HG03457 (cell line): ENCODE data around the gene KCNMA1.

Source experiments
- ATAC-seq: cut with Tn5 transposase; IDR thresholded peaks from one replicate; pipeline ENCODE4 v1.9.1; 2021; ENCODE audit warnings: moderate number of reproducible peaks; ENCODE audit not compliant: unreplicated experiment

Gene KCNMA1

GRCh38 chr10:77197544-77197943 is 440.1 kb downstream of the KCNMA1 start:
- no peak for ATAC-seq

- ATAC-seq: no peak
These were observed 441.0 kb downstream of the KCNMA1 start for GRCh38 chr10:77196614-77197013.

GRCh38 chr10:77195101-77195500 is 442.5 kb downstream of the KCNMA1 start:
- no peak for ATAC-seq

DNA sequence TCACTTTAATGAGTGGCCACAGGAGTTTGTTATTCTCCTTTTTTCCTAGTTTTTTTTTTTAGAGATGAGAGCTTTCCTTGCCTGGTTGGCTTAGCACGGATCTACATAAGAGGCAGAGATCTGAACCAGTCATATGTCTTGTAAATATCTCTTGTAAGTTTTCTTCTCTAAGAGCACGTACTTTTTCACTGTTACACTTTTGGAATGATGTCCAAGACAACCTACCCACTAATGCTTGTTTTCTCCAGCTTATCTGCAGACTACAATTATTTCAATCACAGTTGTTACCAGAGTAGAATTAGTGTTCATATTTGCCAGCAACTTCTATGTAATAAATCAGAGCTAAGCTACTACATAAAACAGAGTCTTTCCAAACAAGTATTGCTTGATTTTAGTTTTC is 444.6 kb downstream of the KCNMA1 start:
- ATAC-seq: no peak

GRCh38 chr10:77192402-77192801 is 445.2 kb downstream of the KCNMA1 start:
- ATAC-seq: no peak

DNA sequence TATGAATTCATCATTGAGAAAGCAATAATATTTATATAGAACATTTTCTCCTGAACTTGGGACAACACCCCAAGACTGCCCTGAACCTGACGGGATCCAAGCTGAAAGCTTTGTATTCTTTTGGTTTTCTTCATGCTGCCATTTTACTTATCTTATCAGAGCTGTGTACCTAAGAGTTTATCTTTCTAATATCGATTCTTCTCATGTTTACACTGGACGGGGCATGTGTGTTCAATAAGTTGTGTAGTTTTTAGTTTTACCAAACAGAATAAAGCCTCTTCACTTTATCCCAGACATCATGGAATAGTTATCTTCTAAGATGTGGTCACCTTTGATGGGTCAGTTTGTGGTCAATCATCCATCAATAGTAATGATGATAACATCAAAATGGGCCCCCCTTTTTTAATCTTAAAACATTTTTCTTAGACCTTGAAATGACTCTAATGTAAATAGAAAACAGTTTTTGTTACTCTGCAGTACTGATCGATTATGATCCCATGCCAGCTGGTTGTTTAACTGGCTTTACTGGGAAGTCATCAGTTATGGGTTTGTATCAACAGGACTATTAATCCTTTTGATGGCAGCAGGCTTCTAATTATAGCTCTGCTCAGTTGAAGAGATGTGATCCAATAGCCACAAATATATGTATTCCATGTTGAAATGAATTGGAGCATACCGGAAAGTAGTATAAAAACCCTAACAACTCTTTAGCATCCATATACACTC is 446.1 kb downstream of the KCNMA1 start:
- no peak for ATAC-seq

- no peak for ATAC-seq
These were observed 447.3 kb downstream of the KCNMA1 start for GRCh38 chr10:77190291-77190690.

DNA sequence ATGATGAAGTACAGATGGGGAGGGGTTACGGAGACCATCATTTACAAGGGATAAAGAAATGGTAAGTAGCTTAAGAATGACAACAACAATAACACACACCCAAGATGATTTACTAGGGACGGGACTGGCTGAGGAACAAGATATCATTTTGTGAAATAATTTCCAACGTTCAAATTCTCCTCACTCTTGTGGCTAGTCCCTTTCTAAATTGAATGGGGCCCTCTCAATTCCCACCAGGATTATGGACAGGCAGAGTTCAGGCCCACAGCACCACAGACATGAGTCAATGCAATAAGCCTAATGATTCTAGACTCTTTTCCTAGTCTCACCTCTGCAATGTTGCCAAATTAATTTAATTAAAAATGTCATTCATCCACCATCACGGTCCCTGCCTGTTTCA is 448.1 kb downstream of the KCNMA1 start:
- ATAC-seq: no peak

GRCh38 chr10:77189075-77189474 is 448.5 kb downstream of the KCNMA1 start:
- ATAC-seq: no peak

- no peak for ATAC-seq
These were observed 449.1 kb downstream of the KCNMA1 start for GRCh38 chr10:77188521-77188920.

DNA sequence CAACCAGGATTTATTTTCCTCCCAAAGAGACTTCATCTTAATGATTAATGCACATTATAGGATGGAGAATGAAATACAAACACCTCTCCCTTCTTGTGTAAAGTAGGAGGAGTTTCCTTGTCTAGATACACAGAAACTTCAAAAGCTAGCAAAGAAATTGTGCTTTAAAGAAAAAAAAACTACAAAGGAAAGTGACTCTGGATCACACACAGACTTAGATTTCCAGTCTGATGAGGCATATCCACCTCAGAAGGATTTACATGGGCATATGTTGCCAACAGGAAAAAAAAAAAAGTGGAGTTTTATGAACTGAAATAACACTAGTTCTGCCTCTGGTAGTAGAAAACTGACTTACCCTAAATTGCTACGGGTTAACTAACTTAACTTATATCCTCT is 449.6 kb downstream of the KCNMA1 start:
- ATAC-seq: no peak

GRCh38 chr10:77187376-77187999 is 450.1 kb downstream of the KCNMA1 start:
- ATAC-seq: no peak

DNA sequence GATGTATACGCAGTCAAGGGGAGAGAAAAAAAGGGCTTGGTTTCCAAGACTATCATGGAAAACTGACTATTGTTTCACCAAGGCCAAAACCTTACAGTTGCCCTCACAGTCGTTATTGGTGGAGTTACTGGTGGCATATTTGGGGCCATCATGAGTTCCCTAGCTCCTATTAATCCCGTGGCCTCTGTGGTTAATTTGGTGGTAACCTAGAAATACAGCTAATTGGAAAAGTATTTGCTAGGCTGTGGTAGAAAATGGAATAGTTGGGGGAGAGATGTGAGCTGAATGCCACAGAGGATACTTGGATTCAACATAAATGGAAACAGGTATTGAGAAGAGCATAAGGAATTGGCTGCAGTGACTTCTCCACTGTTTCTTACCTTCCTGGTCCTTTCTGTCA is 450.7 kb downstream of the KCNMA1 start:
- ATAC-seq: no peak

GRCh38 chr10:77185696-77186095 is 451.9 kb downstream of the KCNMA1 start:
- ATAC-seq: no peak

GRCh38 chr10:77182803-77183202 is 454.8 kb downstream of the KCNMA1 start:
- ATAC-seq: no peak

GRCh38 chr10:77180794-77181193 is 456.8 kb downstream of the KCNMA1 start:
- no peak for ATAC-seq

DNA sequence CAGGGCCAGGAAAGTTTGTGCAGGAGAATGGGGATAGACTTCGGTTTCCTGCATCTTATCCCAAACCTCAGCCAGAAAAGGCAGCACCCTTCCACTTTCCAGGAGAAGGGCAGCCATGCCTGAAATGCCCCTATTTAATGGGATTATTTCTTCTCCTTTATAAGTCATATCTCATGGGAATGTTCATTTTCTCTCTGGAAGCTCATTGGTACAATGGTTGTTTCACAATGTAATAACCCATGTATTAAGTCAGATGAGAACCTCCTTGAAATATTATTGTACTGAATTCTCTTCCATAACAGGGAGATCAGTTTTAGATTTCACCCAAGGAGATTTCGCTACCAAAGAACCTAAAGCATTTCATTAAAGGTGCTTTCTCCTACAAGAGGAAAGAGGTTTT is 457.5 kb downstream of the KCNMA1 start:
- no peak for ATAC-seq

DNA sequence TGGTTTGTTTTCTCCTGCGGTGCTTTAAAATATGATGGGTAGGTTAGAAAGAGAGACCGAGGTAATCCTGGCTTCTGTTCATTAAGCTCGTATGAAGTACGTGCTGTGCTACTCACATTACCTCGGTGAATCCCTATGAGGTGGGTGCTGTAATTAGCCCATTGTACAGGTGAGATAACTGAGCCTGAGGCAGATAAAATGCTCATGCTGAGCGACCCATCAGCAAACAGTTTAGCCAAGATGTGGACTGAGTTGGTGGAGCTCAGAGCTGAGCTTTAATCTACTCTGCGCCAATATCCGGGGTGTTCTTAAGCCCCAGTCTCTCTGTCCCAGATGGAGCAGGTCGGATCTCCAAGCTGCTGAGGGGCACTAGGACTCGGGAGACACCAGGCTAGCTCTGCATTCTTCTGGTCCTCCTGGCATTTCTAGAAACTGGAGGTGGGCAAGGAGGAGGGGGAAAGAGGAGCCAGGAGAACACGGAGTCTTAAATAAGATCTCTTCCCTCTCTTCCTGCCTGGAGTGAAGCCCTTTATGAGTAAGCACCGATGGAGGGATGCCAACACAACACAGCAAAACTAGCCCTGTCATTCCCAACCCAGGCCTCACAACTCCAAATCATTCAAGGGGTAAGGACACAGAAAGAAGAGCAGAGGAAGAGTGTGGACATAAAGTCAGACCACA is 458.5 kb downstream of the KCNMA1 start:
- no peak for ATAC-seq

DNA sequence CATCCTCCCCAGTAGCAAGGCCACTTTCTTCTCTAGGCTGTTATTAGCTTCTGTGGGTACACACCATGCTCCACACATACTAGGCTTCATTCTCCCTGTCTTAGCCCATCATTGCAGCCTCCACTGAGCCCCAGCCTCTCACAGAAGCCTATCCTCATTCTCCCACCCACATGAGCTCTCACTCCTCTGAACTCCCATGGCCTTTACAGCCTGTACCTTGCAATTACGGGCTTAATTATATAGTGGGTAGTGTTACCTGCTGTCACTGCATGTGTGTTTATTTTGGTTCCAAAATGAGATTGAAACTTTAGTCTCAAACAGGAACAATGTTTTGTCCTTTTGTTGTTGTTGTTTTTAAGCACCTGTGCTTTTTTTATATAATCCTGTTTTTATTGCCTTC is 460.0 kb downstream of the KCNMA1 start:
- no peak for ATAC-seq

GRCh38 chr10:77177161-77177560 is 460.4 kb downstream of the KCNMA1 start:
- no peak for ATAC-seq

DNA sequence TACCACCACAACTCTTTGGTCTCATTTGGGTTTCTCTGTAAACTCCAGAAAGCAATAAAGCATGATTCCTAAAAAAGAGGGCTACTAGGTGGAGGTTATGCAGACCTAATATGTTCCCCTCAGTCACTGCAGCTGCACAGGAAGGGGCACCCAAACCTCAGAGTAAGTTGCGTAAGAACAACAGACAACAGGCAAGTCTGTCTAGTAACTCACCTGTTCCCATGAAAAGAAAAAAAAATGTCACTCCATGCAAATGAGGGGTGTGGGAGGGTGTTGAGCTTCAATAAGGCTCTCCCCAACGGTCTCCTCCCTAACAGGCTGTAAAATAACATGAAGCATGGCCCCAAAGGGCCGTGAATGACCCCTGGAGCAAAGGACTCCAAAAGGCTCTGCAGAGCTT is 461.4 kb downstream of the KCNMA1 start:
- ATAC-seq: no peak

DNA sequence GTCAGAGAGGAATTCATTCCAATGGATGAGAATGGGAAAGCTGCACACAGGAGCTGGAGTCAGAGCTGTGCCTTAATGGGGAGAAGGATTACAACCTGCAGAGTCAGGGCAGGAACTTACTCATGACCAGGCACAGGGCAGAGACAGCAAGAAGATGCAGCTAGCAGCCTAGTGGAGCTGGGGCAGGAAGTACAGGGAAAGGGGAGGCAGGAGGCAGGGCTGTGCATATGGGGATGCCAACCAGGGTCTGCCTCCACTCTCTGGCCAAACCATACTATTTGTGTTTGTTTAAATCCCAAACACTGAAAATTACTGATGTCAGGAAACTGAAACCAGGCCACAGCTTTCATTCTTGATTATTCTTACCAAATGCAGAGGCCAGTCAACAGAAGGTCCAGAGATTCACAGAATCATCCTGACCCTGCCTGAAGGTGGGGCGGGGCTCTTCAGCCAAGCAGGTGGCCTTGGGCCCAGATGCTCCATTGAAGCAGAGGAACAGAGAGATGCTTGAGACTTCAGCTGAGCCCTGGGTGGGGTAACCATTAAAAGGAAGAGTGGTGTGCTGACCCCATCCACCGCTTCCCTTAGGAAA is 461.9 kb downstream of the KCNMA1 start:
- no peak for ATAC-seq
